IMR-90 (cell line): ENCODE results near the gene SIM2. TPM values are rescaled to one million over a fixed set of nuclear protein-coding genes. Genes with fewer than 3 reads are reported as not detected.
"Not testable (repeated sequence)": the region's sequence is repeated elsewhere in the genome, so short reads cannot be mapped to it uniquely, and the experiment has no call there.

Source experiments
- ATAC-seq: fragments of 200-7000 bp; cut with Tn5 transposase; 2 replicates; pipeline ENCODE4 v1.9.1; 2020; ENCODE audit warnings: low read depth, mild to moderate bottlenecking, moderate library complexity
- BruUV-seq: library from RNA; stranded (reverse); fragments of 400-500 nt; replicated peaks from 2 replicates; lab custom pipeline; 2021; lab: Mats Ljungman, UMichigan
- CTCF ChIA-PET: fragments of 300-600 bp; formaldehyde crosslinking; extraction: SDS; loops from one replicate; lab custom pipeline; 2021; ENCODE audit warnings: antibody characterized with exemption; lab: Yijun Ruan, JAX
- POLR2A ChIA-PET: fragments of 300-600 bp; sonication (Branson Sonifier 250); formaldehyde crosslinking; loops from one replicate; lab custom pipeline; 2022; ENCODE audit warnings: antibody characterized with exemption; ENCODE audit not compliant: unreplicated experiment; lab: Charles Lee
- DNase-seq: peaks from one replicate; pipeline ENCODE4 v3.0.0; 2013
- H2AFZ ChIP-seq: replicated peaks from 2 replicates; pipeline ENCODE3; 2013; ENCODE audit warnings: low read length, mild to moderate bottlenecking; ENCODE audit not compliant: poor library complexity
- H2AK5ac ChIP-seq: 2 replicates; pipeline ENCODE4 v1.6.1; 2013; ENCODE audit warnings: low read depth, low read length, inconsistent platforms
- H2AK9ac ChIP-seq: replicated peaks from 2 replicates; pipeline ENCODE3; 2013; ENCODE audit warnings: mild to moderate bottlenecking, low read depth, low read length, moderate library complexity; ENCODE audit not compliant: poor library complexity
- H2BK120ac ChIP-seq: 2 replicates; pipeline ENCODE4 v1.6.1; 2013; ENCODE audit warnings: low read depth, low read length, inconsistent platforms
- H2BK15ac ChIP-seq: 3 replicates; pipeline ENCODE4 v1.6.1; 2013; ENCODE audit warnings: low read depth, low read length, inconsistent platforms
- H2BK20ac ChIP-seq: 2 replicates; pipeline ENCODE4 v1.6.1; 2013; ENCODE audit warnings: low read depth, mild to moderate bottlenecking, inconsistent platforms, low read length, moderate library complexity
- H2BK5ac ChIP-seq: 2 replicates; pipeline ENCODE4 v1.6.1; 2013; ENCODE audit warnings: mild to moderate bottlenecking, low read depth, low read length, inconsistent platforms; ENCODE audit not compliant: poor library complexity, severe bottlenecking
- H3K14ac ChIP-seq: replicated peaks from 2 replicates; pipeline ENCODE4 v1.6.1; 2013; ENCODE audit warnings: low read depth, low read length, inconsistent platforms
- H3K18ac ChIP-seq: 2 replicates; pipeline ENCODE4 v1.6.1; 2013; ENCODE audit warnings: low read depth, low read length, control low read depth
- H3K23ac ChIP-seq: 2 replicates; pipeline ENCODE4 v1.6.1; 2013; ENCODE audit warnings: low read depth, low read length, inconsistent platforms
- H3K27ac ChIP-seq: 2 replicates; pipeline ENCODE4 v1.5.1; 2013; ENCODE audit warnings: mild to moderate bottlenecking, control low read depth, low read length; ENCODE audit not compliant: insufficient read depth
- H3K27me3 ChIP-seq: 2 replicates; pipeline ENCODE4 v1.6.1; 2013; ENCODE audit warnings: low read length; ENCODE audit not compliant: control insufficient read depth, insufficient read depth
- H3K36me3 ChIP-seq: 2 replicates; pipeline ENCODE4 v1.6.1; 2013; ENCODE audit warnings: low read length, mixed read lengths; ENCODE audit not compliant: control insufficient read depth, insufficient read depth
- H3K4ac ChIP-seq: 2 replicates; pipeline ENCODE4 v1.6.1; 2013; ENCODE audit warnings: low read depth, low read length, inconsistent platforms
- H3K4me1 ChIP-seq: 2 replicates; pipeline ENCODE4 v1.6.1; 2013; ENCODE audit warnings: low read length, mixed read lengths; ENCODE audit not compliant: control insufficient read depth, insufficient read depth
- H3K4me2 ChIP-seq: 2 replicates; pipeline ENCODE4 v1.6.1; 2013; ENCODE audit warnings: low read depth, mild to moderate bottlenecking, control low read depth, low read length, moderate library complexity
- H3K4me3 ChIP-seq: 2 replicates; pipeline ENCODE4 v1.5.1; 2013; ENCODE audit warnings: low read depth, mild to moderate bottlenecking, control low read depth, low read length, moderate library complexity; ENCODE audit not compliant: insufficient read depth
- H3K56ac ChIP-seq: 2 replicates; pipeline ENCODE4 v1.6.1; 2013; ENCODE audit warnings: low read length, inconsistent platforms; ENCODE audit not compliant: insufficient read depth; ENCODE audit errors: extremely low read depth
- H3K79me1 ChIP-seq, 2 experiments: 2 replicates each; pipeline ENCODE4 v1.6.1; 2013; ENCODE audit warnings: low read length in 2 of 2, inconsistent platforms in 1 of 2, low read depth in 1 of 2
- H3K9ac ChIP-seq: 2 replicates; pipeline ENCODE4 v1.6.1; 2013; ENCODE audit warnings: low read depth, low read length, control low read depth
- H3K9me1 ChIP-seq: 2 replicates; pipeline ENCODE4 v1.6.1; 2013; ENCODE audit warnings: low read length, inconsistent platforms; ENCODE audit not compliant: insufficient read depth
- H3K9me3 ChIP-seq: 2 replicates; pipeline ENCODE4 v1.6.1; 2013; ENCODE audit warnings: low read length; ENCODE audit not compliant: control insufficient read depth, insufficient read depth
- H4K20me1 ChIP-seq: 2 replicates; pipeline ENCODE4 v1.6.1; 2013; ENCODE audit warnings: low read length, inconsistent platforms; ENCODE audit not compliant: insufficient read depth
- H4K5ac ChIP-seq: 2 replicates; pipeline ENCODE4 v1.6.1; 2013; ENCODE audit warnings: mild to moderate bottlenecking, low read depth, low read length, control low read depth
- H4K8ac ChIP-seq, 2 experiments: 2 replicates each; pipeline ENCODE4 v1.6.1; 2013; ENCODE audit warnings: low read depth in 2 of 2, low read length in 2 of 2, control low read depth in 1 of 2, inconsistent platforms in 1 of 2
- H4K91ac ChIP-seq: 2 replicates; pipeline ENCODE4 v1.6.1; 2013; ENCODE audit warnings: low read depth, low read length, inconsistent platforms; ENCODE audit not compliant: insufficient read depth
- WGBS, 2 experiments: methylation state at CpG; one replicate each; pipeline versions ENCODE4 v1.1.5 to v1.1.7; 2013; ENCODE audit warnings: missing lambda C conversion rate in 2 of 2; ENCODE audit not compliant: insufficient read length in 1 of 2; ENCODE audit errors: extremely low coverage in 2 of 2; 5-methylcytosine and 5-hydroxymethylcytosine counted together
- dilution Hi-C: fragments of 300-500 bp; cut with HindIII; formaldehyde crosslinking; loops from one replicate; pipeline ENCODE4 v1.14.3; 2018; ENCODE audit warnings: low sequenced_read_pairs; ENCODE audit not compliant: unreplicated experiment
- in situ Hi-C: fragments of 300-500 bp; cut with MboI; formaldehyde crosslinking; loops from 3 replicates; pipeline ENCODE4 v1.14.3; 2019; ENCODE audit warnings: low sequenced_read_pairs, inconsistent platforms, mixed read lengths
- intact Hi-C: fragments of 100-400 bp; cut with micrococcal nuclease; formaldehyde crosslinking; loops from 2 replicates; pipeline ENCODE4 v1.10.0; 2022
- polyA plus RNA-seq, 3 experiments: library from polyadenylated mRNA; depleted of rRNA; stranded (reverse); fragments of >200 nt; gene quantifications; 2 replicates each; pipeline ENCODE4 v1.2.3, GENCODE V29; 2012; ENCODE audit warnings: low replicate concordance in 1 of 3
- total RNA-seq: library from RNA; depleted of rRNA; stranded (reverse); fragments of >200 nt; gene quantifications from 2 replicates; pipeline ENCODE4 v1.2.3, GENCODE V29; 2012

Gene SIM2
- total and polyA plus RNA-seq, 2 of the 4 experiments (the other 2 are of a cell fraction), result 2.2 to 7.5 TPM

GRCh38 chr21:36657290-36657689, 41.6 kb upstream of the SIM2 start:
- H3K14ac ChIP-seq, H3K23ac ChIP-seq, H3K9me3 ChIP-seq, BruUV-seq, POLR2A ChIA-PET, dilution Hi-C loops, H4K5ac ChIP-seq, H3K4me3 ChIP-seq, H3K4ac ChIP-seq, in situ Hi-C loops, H3K4me2 ChIP-seq, H2BK15ac ChIP-seq, H2BK120ac ChIP-seq, H4K91ac ChIP-seq, H3K56ac ChIP-seq, DNase-seq, H3K18ac ChIP-seq, H3K9ac ChIP-seq, H4K8ac ChIP-seq, intact Hi-C loops, H2AK5ac ChIP-seq, H2BK5ac ChIP-seq, H3K36me3 ChIP-seq, CTCF ChIA-PET, H3K79me1 ChIP-seq, H4K20me1 ChIP-seq, H3K9me1 ChIP-seq, H2AK9ac ChIP-seq, H2BK20ac ChIP-seq, H3K27ac ChIP-seq, H3K4me1 ChIP-seq, H2AFZ ChIP-seq, ATAC-seq: not testable (repeated sequence)
- WGBS, 2 experiments, result no CpG with 5 or more reads among the region's 1 CpG
- H3K27me3 ChIP-seq, result peaks cover 20% of the 10 kb centered on the region
